T-helper 1 cell treated with Interleukin-12 subunit alpha and Interleukin-12 subunit beta and Interleukin-4 antibody, amounts not matched to agents 30 ng/mL and 1 ng/mL, for 36 hours (primary cell): Measurements from ENCODE around the gene HNRNPM. TPM values are rescaled to one million over a fixed set of nuclear protein-coding genes. Genes with fewer than 3 reads are reported as not detected.

Experiments used
- intact Hi-C: fragments of 100-400 bp; cut with micrococcal nuclease; formaldehyde crosslinking; loops from one replicate; pipeline ENCODE4 v1.15.1; 2024
- total RNA-seq: library from RNA; stranded (reverse); gene quantifications from 2 replicates; pipeline ENCODE4 v1.2.3, GENCODE V29; 2022

HNRNPM gene
- total RNA-seq, 1 donor from 2014 or later = 289 TPM

DNA sequence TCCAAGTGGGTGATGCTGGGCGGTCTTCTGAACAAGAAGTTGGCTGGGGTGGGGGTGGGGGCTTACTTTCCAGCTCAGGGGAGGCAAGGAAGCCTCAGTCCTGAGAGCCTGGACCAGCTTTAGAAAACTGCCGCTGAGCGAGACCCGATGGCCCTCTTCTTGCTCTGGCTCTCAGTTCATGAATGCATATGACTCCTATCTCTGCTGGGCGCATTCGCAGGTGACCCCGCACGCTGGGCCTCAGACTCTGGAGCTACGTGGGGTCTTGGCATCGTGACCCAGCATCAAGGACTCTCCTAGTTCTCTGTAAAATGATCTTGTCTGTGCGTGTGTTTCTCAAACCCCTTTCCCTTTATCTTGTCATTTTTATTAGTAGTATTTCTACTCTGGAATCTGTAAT lies 37.9 kb downstream of the HNRNPM start:
- intact Hi-C loops = no loop called here

DNA sequence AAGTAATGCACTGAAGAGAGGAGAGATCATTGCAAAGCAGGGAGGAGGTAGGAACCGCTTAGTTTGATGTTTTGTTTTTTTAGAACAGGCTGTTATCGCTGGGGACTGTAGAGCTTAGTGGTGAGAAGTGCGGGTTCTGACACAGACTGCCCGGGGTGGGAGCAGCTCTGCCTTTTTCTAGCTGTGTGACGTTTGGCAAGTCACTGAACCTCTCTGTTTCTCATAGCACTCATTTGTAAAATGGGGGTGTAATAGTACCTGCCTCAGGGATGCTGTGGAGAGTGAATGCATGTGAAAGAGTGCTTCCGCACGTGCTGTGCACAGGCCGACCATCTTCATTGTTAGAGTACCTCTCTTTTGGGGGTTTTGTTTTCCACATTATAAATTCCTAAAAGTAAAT lies 38.4 kb downstream of the HNRNPM start:
- intact Hi-C loops = no loop called here

- intact Hi-C loops = no loop called here
Observed at GRCh38 chr19:8484331-8484894, 39.6 kb downstream of the HNRNPM start.

GRCh38 chr19:8485561-8486371 lies 41.0 kb downstream of the HNRNPM start:
- intact Hi-C loops = no loop called here

GRCh38 chr19:8486661-8487136 lies 41.9 kb downstream of the HNRNPM start:
- intact Hi-C loops = no loop called here

GRCh38 chr19:8487137-8487851 lies 42.5 kb downstream of the HNRNPM start:
- intact Hi-C loops = no loop called here

GRCh38 chr19:8488365-8488764 lies 43.6 kb downstream of the HNRNPM start:
- intact Hi-C loops = no loop called here

- intact Hi-C loops = no loop called here
Observed at GRCh38 chr19:8489561-8490394, 45.0 kb downstream of the HNRNPM start.

GRCh38 chr19:8490395-8490760 lies 45.6 kb downstream of the HNRNPM start:
- intact Hi-C loops = no loop called here

DNA sequence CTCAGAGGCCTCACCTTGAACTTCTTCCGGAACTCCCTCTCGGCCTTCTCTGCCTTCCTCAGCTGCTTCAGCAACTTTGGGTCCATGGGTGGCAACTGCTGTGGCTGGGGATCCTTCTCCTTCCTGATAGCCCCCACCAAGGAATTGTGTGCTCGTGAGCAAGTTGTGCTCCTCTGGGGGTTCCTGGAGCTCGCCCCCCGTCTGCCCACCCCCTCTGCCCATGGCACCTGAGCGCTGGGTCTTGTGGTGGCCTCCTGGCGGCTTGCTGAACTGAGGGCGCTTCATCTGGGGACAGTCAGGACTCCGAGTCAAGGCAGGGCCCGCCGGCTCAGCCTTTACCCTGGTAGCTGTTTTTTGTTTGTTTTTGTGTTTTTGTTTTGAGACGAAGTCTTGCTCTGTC lies 46.1 kb downstream of the HNRNPM start:
- intact Hi-C loops = no loop called here

DNA sequence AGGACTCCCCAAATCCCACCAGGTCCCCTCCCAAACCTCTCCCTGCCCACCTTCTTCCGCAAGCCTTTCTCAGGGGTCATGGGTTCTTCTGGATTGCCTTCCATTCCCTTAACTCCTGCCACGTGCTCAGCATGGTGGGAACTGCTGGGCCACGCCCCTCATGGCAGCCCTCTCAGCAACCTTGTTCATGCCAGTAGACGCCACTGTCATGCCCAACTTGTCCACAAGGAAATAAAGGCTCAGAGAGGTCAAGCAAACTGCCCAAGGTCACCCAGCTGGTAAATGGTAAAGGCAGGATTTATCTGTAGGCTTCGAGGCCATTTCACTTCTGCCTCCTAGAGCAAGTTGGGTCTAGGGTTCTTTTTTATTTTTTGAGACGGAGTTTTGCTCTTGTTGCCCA lies 46.8 kb downstream of the HNRNPM start:
- intact Hi-C loops = no loop called here

- intact Hi-C loops = no loop called here
Observed at GRCh38 chr19:8494158-8494557, 49.4 kb downstream of the HNRNPM start.

DNA sequence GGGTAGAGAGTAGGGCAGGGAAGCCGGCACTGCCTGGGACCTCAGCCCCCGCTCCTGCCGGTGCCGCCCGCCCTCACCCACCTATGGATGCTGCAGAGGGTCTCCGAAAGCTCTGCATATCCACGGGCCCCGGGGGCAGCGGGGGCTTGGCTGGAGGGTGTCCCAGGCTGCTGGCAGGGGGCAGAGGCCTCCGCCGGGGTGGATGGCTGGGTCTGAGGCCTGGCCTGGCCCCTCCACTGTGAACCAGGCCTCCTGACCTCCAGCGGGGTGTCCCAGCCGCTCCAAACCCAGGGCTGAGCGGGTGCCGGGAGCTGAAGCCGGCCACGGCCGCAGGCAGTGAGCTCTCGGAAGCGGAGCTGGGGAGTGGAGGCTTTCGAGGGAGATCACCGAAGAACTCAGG lies 53.5 kb downstream of the HNRNPM start:
- intact Hi-C loops = no loop called here

DNA sequence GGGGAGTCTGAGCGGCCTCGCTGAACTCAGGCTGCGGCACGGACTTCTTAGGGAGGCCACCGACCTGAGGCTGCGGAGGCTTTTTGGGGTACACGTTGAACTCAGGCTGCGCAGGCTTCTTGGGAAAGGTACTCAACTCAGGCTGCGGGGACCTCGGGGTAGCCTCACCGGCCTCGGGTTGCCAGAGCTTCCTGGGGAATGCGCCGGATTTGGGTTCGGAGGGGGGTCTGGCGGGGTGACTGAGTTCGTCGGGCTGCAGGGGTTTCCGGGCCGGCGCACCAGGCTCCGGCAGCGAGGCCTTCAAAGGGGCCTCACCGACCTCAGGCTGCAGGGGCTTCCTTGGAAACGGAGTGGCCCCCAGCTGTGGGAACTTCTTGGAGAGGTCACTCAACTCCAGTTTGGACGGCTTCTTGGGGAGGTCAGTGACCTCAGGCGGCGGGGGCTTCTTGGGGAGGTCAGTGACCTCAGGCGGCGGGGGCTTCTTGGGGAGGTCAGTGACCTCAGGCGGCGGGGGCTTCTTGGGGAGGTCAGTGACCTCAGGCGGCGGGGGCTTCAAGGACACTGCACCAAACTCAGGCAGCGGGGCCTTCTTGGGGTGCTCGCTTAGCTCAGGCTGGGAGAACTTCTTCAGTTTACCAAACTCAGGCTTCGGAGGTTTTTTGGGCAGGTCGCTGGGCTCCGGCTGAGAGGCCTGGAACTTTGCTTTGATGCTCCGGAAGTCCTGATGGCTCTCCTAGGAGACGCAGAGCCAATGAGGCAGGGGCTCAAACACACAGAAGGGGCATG lies 54.5 kb downstream of the HNRNPM start:
- intact Hi-C loops = no loop called here

DNA sequence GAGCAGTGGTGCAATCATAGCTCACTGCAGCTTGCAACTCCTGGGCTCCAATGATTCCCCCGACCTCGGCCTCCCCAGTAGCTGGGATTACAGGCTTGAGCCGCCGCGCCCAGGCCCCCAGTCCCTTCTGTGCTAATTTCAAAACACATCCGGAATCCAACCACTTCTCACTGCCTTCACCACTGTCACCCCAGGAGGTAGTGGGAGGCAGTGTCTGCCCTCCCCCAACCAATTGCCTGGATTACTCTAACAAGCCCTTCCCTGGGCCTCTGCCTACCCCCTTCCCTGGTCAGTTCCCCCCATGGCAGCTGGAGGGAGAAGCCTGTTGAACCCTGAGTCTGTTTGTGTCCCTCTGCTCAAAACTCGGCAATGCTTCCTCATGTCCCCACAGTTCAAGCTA lies 55.4 kb downstream of the HNRNPM start:
- intact Hi-C loops = no loop called here

DNA sequence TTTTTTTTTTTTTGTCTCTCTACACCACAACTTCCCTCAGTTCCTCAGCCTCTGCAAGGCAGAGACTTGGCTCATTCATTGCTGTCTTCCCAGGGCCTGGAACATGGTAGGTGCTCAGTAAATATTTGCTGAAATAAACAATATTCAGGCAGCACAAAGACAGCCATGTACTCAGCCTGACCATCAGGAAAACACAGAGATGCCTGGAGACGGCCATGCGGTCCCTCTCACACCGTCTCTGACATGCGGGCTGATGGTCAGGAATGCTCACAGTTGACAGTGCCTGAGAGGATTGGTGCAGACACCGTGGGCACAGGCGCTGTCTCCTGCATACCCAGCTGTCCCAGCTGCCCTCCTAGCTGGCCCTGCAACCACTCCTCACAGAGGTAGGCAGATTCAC lies 56.7 kb downstream of the HNRNPM start:
- intact Hi-C loops = no loop called here

- intact Hi-C loops = no loop called here
Observed at GRCh38 chr19:8501981-8502380, 57.2 kb downstream of the HNRNPM start.

GRCh38 chr19:8503510-8503909 lies 58.7 kb downstream of the HNRNPM start:
- intact Hi-C loops = no loop called here

DNA sequence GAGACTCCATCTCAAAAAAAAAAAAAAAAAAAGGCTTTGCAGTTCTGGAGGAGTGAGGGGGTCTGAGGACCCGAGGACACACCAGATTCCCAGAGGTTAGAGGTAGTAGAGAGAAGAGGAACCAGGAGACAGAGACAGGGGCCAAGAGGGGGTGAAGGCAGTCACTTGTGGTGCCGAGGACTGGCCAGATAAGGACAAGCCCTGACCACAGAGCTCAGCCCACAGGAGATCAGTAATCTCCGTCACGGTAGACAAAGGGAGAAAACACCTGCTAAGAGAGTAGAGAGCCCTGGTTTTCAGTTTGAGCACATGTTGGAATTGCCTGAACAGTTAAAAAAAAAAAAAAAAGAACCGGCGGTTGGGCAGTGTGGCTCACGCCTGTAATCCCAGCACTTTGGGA lies 59.4 kb downstream of the HNRNPM start:
- intact Hi-C loops = no loop called here

GRCh38 chr19:8504919-8505318 lies 60.1 kb downstream of the HNRNPM start:
- intact Hi-C loops = loop anchor here (1.0 kb wide), 2 partner anchors 8 to 151 kb away; no protein-coding TSS in a partner anchor
